Muscle layer of duodenum (tissue), 2 donors: ENCODE measurements around the gene HSPA1L.
A peak's percentile ranks its signal among the peaks of the same experiment; 100 is the strongest.
"Not testable (repeated sequence)": the region's sequence is repeated elsewhere in the genome, so short reads cannot be mapped to it uniquely, and the experiment has no call there.

ENCODE experiments used
- H3K27ac ChIP-seq: one replicate; pipeline ENCODE4 v1.7.0; 2013; ENCODE audit warnings: mild to moderate bottlenecking, low read length
- H3K27me3 ChIP-seq: one replicate; pipeline ENCODE4 v1.7.0; 2013; ENCODE audit warnings: low read depth, mild to moderate bottlenecking, control low read depth, low read length
- H3K36me3 ChIP-seq, 2 donors: one replicate each; pipeline ENCODE4 v1.7.0; 2013; ENCODE audit warnings: low read length in 2 of 2, control low read depth in 1 of 2, mild to moderate bottlenecking in 1 of 2; ENCODE audit not compliant: insufficient read depth in 2 of 2, control insufficient read depth in 1 of 2
- H3K4me1 ChIP-seq, 2 donors: one replicate each; pipeline ENCODE4 v1.7.0; 2013; ENCODE audit warnings: low read length in 2 of 2, mild to moderate bottlenecking in 2 of 2, control low read depth in 1 of 2, moderate library complexity in 1 of 2; ENCODE audit not compliant: insufficient read depth in 2 of 2, control insufficient read depth in 1 of 2
- H3K4me3 ChIP-seq, 2 donors: one replicate each; pipeline ENCODE4 v1.7.0; 2013; ENCODE audit warnings: low read length in 2 of 2, low read depth in 1 of 2, mild to moderate bottlenecking in 1 of 2
- H3K9me3 ChIP-seq, 2 donors: one replicate each; pipeline ENCODE4 v1.7.0; 2013; ENCODE audit warnings: low read length in 2 of 2, control low read depth in 1 of 2, mild to moderate bottlenecking in 1 of 2; ENCODE audit not compliant: control insufficient read depth in 1 of 2
- donor health status: healthy.

The HSPA1L gene

DNA sequence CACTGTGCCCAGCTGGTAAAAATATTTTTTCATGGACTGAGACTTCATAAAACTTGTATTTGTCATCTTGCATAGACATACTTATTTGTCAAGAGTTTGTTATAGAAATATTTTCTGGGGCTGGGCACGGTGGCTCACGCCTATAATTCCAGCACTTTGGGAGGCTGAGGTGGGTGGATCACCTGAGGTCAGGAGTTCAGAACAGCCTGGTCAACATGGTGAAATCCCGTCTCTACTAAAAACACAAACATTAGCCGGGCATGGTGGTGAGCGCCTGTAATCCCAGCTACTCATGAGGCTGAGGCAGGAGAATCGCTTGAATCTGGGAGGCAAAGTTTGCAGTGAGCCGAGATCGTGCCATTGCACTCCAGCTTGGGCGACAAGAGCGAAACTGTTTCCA, 6.5 kb downstream of the HSPA1L start:
- H3K4me3 ChIP-seq, H3K9me3 ChIP-seq, H3K27me3 ChIP-seq, H3K36me3 ChIP-seq, H3K27ac ChIP-seq: not testable (repeated sequence)
- H3K4me1 ChIP-seq: peaks cover 8 to 18% of the 10 kb centered on the region in 2 donors

DNA sequence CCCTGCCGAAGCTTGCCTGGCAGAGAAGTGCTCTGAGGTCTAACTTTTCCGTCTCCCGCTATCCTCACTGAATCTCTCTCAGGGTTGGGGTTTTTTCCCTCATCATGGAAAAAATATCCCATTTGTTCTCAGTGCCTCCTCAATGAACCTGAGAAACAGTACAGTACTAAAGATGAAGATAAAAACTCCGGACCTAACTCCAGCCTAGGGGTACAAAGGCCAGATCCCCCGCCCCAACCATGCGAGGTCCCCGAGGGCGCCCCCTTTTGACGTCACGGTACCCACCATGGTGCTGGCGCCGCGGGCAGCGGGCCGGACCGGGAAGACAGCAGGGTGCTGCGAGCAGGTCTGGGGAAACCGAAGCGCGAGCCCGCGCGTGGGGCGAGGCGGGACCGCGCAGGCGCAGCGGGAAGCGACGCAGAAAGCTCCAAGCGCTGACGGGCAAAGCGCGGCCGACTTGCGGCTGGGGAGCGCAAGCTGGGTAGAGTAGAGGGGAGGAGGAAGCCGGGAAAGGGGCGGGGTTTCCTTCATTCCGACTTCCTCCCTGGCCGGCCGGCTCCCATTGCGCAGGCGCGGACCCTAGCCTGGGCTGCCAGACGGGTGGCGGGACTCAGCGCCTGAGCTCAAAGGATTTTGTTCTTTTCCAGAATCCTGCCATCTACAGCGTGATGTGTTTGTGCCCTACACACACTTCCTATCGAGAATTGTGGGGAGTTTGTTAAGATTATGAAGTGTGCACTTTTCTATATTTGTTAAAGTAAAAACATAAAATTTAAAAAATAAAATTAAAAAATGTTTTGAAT, 8.4 kb downstream of the HSPA1L start, which contains the start of gene LSM2:
LSM2 (minus strand) TSS at position 497 of the 803 bp plus-strand sequence; CDS start at position 288, 209 bp downstream.
- Histone ChIP-seq H3K9me3 (no peaks in the 10 kb centered on the region), H3K4me1 (peaks cover 8 to 12% of the 10 kb centered on the region in 2 donors), H3K27ac (peak within 1 kb of the TSS; percentile 97), H3K4me3 (peak within 1 kb of the TSS; percentile 59 to 90), H3K27me3 (no peaks in the 10 kb centered on the region), H3K36me3 (peaks cover 0 to 3% of the 10 kb centered on the region in 2 donors)

DNA sequence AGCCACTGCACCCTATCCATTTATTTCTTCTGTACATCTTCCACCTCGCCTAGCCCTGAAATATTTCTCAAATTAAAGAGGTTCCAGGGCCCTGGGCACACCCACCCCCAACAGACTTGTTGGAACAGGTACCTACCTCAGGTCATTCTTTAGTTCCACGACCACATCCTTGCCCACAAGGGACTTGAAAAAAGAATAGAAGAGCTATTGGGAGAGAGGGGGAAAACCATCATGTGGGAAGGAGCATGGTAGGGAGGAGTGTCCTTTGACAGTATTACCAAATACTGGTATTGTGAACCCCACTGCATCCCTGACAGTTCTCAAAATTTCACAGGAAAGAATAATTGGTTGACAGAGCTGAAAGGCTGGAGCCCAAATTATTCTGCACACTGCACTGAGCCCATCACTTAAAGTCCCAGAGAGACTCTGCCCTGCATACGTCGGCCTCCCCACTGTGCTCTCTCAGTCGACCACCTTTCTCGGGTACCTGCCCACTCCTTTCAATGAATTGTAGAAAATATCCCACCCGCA, 9.1 kb downstream of the HSPA1L start:
- Histone ChIP-seq H3K4me1 (peaks cover 8 to 12% of the 10 kb centered on the region in 2 donors), H3K9me3 (no peaks in the 10 kb centered on the region), H3K27me3 (no peaks in the 10 kb centered on the region), H3K36me3 (peaks cover 0 to 3% of the 10 kb centered on the region in 2 donors), H3K4me3 (peak overlapping the region; percentile 59 to 90), H3K27ac (peak overlapping the region; percentile 97)

DNA sequence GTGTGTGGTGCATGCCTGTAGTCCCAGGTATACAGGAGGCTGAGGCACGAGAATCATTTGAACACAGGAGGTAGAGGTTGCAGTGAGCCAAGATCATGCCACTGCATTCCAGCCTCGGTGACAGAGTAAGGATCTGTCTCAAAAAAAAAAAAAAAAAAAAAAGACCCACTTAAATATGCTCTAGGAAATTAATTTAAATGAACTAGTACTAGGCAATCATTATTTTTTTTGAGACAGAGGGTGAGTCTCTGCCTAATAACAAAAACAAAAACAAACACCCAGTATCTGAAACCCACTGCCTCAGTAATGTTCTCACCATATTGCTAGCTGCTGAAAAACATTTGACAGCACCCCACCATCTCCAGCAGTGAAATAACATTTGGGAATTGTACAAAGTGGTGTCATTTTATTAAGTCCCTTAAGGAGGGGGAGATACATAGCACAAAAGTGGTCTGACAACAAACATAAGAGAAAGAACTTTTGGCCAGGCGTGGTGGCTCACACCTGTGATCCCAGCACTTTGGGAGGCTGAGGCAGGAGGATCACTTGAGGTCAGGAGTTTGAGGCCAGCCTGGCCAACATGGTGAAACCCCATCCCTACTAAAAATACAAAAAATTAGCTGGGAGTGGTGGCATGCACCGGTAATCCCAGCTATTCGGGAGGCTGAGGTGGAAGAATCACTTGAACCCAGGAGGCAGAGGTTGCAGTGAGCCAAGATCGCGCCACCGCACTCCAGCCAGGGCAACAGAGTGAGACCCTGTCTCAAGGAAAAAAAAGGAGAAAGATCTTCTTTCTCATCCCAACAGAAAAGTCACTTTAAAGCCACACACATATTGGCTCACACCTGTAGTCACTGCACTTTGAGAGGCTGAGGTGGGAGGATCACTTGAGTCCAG, 13.8 kb downstream of the HSPA1L start:
- not testable (repeated sequence) for H3K4me1 ChIP-seq, H3K4me3 ChIP-seq, H3K27ac ChIP-seq, H3K36me3 ChIP-seq, H3K9me3 ChIP-seq, H3K27me3 ChIP-seq

DNA sequence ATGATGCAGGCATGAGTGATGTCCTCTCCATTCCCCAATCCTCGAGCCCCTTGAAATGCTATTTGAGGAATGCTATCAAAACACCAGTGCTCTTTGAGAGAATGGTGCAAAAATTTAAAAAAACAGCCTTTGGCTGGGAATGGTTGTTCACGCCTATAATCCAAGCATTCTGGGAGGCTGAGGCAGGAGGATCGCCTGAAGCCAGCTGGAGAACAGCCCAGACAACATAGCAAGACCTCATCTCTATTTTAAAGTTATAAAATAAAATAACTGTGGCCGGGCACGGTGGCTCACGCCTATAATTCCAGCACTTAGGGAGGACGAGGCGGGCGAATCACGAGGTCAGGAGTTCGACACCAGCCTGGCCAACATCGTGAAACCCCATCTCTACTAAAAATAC, 15.3 kb downstream of the HSPA1L start:
- H3K4me3 ChIP-seq: no peak overlapping the region
- H3K9me3 ChIP-seq: no peaks in the 10 kb centered on the region
- peaks cover 0 to 7% of the 10 kb centered on the region in 2 donors for H3K36me3 ChIP-seq
- no peaks in the 10 kb centered on the region for H3K27me3 ChIP-seq
- H3K4me1 ChIP-seq: peaks cover 0 to 5% of the 10 kb centered on the region in 2 donors
- no peak overlapping the region for H3K27ac ChIP-seq

DNA sequence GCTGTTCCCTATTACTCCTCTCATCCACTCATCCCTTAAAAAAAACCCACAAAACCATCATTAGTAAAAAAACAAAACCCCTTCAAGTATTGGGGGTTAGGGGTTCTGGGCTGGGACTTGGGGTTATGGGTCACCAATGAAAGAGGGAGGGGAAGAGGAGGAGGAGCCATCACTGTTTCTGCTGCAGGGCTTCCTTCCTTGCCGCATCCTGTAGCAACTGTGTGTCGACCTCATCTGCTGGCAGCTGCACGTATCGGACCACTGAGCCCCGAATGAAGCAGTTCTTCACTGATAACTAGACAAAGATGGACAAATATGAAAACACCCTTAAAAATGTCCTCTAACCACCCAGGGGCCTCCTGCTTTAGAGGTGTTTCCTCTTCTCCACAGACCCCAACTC, 17.5 kb downstream of the HSPA1L start:
- no peak overlapping the region for H3K27ac ChIP-seq

DNA sequence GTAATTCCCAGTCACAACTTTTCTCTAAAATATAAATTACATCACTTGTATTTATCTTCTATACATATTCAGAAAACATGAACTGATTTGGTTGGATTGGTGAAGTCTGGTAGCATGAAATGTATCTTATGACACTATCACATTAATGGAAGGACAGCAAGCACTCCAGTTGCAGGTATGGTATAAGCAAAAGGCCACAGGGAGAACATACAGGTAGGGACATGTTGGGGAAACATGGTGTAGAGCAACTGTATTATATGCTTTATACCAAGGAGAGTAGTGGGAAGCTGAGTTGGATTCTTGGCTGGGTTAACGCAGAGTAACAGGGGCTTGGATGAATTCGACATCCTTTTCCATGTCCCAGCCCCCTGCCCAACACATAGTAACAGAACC, 18.1 kb downstream of the HSPA1L start:
- no peak overlapping the region for H3K4me3 ChIP-seq
- H3K27ac ChIP-seq: no peak overlapping the region
- H3K9me3 ChIP-seq: no peaks in the 10 kb centered on the region
- peaks cover 0 to 10% of the 10 kb centered on the region in 2 donors for H3K4me1 ChIP-seq
- no peaks in the 10 kb centered on the region for H3K27me3 ChIP-seq
- peaks cover 4 to 14% of the 10 kb centered on the region in 2 donors for H3K36me3 ChIP-seq

More for the DNA sequence above, 17.5 kb downstream of the HSPA1L start:
- Histone ChIP-seq H3K4me3 (no peak overlapping the region), H3K9me3 (no peaks in the 10 kb centered on the region), H3K4me1 (peaks cover 0 to 10% of the 10 kb centered on the region in 2 donors), H3K27me3 (no peaks in the 10 kb centered on the region), H3K36me3 (peaks cover 0 to 8% of the 10 kb centered on the region in 2 donors)

DNA sequence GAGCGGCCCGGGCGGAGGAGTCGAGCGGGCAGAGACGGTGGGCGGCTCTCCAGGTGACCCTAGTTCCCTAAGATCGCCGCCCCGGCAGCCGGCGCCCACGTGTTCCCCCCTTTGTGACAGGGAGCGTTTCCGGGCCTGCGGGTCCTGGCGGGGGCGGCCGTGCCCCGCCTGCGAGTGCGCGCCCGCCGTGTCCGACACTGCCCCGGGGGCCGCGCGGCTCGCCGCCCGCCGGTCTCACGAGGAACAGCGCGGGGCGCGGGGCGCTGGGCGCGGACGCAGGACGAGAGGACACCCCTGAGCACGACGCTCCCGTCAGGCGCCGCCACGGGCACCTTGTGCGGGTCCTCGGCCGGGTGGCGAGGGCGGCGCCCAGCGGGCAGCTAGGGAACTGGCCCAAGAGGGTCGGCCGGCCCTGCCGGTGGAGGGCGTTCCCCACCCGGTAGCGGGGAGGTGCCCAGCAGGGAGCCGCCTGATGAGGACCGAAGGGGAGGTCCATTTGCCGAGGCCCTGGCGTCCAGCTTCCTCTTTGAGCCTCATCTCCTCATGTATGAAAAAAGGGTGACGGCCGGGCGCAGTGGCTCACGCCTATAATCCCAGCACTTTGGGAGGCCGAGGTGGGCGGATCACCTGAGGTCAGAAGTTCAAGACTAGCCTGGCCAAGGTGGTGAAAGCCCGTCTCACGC, 19.3 kb downstream of the HSPA1L start, which contains the start of gene VARS1:
VARS1 (minus strand) TSS at position 137 of the 683 bp plus-strand sequence. CDS start 535 bp downstream, outside the sequence.
- Histone ChIP-seq H3K9me3 (no peaks in the 10 kb centered on the region), H3K27me3 (no peaks in the 10 kb centered on the region), H3K4me1 (peaks cover 0 to 10% of the 10 kb centered on the region in 2 donors), H3K27ac (peak within 1 kb of the TSS; percentile 97), H3K36me3 (peaks cover 4 to 20% of the 10 kb centered on the region in 2 donors), H3K4me3 (peak within 1 kb of the TSS; percentile 68 to 94)

DNA sequence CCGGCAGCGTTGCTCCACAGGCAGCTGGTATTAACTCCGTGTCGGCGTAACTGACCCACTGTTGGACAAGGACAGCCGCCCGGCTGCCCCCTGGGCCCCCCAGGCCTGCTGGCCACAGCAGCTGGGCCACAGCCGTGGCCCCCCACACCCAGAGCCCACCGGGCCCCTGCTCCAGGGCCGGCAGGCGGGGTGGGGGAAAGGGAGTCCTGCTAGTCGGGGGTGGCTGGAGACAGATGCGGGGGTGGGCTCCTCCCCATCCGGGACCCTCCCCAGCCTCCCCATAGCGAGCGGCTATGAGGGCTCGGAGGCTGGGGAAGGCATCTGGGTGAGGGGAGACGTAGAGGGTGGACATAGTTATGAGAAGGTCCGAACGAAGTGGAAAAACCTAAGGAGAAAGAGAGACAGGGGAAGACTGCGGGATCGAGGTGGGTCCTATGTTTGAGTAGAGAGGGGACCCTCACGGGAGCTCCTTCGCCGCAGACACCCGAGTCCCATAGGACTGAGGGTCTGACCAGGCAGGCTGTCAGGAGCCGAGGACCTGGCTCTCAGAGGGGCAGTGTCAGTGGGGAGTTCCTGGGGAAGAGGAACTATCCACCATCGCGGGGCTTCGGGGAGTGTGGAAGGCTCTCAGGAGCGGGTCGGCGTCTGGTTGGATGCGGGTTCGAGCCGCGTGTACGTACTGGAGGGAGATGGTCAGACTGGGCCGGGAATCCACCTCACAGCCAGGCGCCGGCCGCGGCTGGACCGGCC, 20.0 kb downstream of the HSPA1L start:
- Histone ChIP-seq H3K27me3 (no peaks in the 10 kb centered on the region), H3K9me3 (no peaks in the 10 kb centered on the region), H3K4me1 (peaks cover 0 to 10% of the 10 kb centered on the region in 2 donors), H3K4me3 (peak overlapping the region; percentile 68 to 94), H3K36me3 (peaks cover 4 to 20% of the 10 kb centered on the region in 2 donors), H3K27ac (peak overlapping the region; percentile 97)

DNA sequence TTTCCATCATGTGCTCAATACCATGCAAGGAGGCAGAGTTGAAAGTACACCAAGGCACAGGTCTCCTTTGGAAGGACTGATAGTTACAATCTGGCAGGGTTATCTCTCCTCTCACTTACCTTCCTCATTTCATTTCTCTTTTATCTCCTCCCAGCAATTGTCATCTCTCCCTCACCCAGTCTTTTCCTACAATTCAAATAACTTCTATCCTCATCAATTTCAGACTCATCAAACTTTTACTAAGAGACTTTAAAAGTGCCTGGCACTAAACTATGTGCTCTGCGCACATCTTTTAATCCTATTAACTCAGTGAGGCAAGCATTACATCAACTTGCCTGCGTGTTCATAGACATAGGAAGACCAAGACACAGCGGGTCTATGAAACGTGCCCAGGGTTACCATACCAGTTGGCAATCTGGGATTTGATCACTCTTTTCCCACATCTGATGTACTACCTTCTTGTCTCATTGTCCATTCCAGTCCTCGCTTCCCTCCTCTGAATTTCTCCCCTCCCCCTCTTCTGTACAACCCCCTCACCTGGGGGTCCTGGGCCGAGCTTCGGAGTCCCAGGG, 20.7 kb downstream of the HSPA1L start:
- Histone ChIP-seq H3K36me3 (peaks cover 5 to 23% of the 10 kb centered on the region in 2 donors), H3K4me1 (peaks cover 0 to 10% of the 10 kb centered on the region in 2 donors), H3K4me3 (peak overlapping the region; percentile 68 to 94), H3K27me3 (no peaks in the 10 kb centered on the region), H3K27ac (peak overlapping the region; percentile 97), H3K9me3 (no peaks in the 10 kb centered on the region)
